ENCODE measurements around the gene TCN2.
"Not testable (repeated sequence)": the region's sequence is repeated elsewhere in the genome, so short reads cannot be mapped to it uniquely, and the experiment has no call there.

Gene TCN2

DNA sequence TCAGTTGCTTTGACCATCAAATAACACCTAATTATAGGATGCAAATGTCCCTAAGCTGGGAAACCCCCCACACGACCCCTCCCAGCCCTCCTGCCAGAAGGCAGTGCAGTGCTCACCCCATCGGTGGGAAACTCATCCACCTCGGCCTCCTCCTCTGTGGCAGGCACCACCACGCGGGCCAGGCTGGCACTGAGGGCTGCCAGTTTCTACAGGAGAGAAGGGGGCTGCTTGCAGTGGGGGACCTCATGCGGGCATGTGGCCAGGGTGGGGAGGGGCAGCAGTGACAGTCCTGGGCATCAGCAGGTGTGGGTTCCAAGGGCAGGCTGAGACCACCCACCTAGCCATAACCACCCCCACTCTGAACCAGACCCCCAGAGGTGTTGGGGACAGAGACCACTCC is 26.1 kb upstream of the TCN2 start:
- no peak for DNase-seq

DNA sequence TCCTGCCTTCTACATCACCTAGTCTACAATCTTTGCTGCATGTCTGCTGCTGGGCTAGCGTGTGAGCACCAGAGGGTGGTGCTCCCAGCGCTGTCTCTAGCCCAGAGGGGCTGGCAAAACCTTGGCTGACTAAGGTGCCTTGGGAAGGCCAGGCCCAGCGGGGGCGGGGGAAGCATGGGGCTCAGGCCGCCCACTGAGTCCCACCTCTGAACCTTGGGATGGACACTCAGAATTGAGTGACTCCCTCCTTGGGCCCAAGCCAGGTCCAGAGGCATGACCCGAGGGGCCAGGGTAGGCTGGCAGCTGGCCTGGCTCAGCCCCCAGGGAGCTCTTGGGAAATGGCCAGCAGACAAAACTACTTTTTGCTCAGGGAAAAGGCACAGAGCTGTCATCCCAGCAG is 24.9 kb upstream of the TCN2 start:
- no peak for DNase-seq

DNA sequence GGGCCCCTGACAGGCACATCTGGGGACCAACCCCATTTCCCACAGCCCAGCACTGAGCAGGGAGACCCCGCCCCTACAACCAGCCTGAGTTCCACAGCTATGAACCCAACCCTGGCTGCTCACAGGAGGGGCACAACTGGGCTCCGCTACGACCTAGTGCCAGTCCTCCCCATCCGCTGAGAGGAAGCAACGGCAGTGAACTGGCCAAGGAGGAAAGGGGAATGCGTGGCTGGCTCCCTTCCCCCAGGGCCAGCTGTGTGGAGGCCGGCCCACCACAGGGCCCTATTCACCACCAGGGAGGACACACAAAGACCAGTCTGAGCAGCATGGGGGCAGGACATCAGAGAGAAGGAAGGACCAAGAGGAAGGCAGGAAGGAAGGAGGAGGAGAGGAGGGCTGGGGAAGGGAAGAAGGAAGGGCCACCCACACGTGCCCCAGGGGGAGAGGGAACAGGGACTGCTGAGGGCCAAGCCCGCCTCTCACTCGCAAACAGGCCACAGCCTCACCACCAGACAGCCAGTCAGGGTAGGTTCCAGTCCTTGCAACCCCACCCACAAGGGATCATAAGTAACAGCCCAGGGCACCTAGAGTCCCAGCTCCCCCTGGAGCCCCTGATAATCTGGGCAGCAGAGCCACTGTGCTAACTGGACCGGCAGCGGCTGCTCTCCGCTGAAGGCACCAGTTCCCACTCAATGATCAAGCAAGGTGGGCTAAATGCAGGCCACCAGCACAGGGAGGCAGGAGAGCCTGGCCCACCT is 24.0 kb upstream of the TCN2 start:
- DNase-seq = no peak

DNA sequence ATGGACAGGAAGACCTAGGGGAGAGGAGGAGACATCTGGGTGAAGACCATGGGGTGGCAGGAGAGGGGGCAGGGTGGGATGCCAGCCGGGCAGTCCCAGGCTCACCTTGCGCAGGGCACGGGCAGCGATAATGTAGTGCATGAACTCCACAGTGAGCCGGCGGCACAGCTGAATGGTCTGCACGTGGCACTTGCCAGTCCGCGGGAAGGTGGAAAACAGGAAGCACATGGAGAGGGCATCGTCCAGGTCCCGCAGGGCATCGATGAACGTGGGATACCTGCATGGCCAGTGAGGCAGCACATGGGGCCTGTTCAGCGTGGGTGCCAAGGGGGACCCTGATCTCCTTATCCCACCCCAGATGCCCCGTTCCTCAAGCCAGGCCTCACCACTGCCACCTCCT is 22.5 kb upstream of the TCN2 start:
- no peak for DNase-seq

DNA sequence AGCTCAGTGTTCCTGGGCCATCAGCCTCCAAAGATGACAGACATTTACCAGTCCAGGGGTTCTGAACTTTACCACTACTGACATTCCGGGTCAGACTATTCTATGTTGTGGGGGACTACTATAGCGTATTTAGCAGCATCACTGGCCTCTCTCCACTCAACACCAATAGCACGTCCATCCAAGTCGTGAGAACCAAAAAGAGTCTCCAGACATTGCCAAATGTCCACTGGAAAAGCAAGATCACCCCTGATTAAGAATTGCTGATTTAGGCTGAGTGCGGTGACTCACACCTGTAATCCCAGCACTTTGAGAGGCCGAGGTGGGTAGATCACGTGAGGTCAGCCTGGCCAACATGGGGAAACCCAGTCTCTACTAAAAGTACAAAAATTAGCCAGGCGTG is 20.6 kb upstream of the TCN2 start:
- no peak for DNase-seq

DNA sequence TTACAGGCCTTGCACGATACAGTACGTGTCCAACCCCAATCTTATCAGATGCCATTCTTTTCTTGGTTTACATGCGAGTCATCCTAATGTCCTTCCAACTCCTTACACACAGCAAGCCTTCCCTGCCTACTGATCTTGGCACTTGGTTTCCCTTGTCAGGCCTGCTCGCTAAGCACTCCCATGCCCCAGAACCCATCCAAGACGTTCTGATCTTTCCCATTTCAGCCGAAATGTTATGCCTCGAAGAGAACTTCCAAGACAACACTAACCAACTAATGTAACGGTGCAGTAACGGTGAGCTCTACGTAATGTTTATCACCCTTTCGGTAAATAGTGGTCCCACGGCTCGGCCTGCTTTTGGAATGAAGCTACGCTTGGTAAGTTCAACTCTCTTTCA is 15.8 kb upstream of the TCN2 start:
- DNase-seq = no peak

DNA sequence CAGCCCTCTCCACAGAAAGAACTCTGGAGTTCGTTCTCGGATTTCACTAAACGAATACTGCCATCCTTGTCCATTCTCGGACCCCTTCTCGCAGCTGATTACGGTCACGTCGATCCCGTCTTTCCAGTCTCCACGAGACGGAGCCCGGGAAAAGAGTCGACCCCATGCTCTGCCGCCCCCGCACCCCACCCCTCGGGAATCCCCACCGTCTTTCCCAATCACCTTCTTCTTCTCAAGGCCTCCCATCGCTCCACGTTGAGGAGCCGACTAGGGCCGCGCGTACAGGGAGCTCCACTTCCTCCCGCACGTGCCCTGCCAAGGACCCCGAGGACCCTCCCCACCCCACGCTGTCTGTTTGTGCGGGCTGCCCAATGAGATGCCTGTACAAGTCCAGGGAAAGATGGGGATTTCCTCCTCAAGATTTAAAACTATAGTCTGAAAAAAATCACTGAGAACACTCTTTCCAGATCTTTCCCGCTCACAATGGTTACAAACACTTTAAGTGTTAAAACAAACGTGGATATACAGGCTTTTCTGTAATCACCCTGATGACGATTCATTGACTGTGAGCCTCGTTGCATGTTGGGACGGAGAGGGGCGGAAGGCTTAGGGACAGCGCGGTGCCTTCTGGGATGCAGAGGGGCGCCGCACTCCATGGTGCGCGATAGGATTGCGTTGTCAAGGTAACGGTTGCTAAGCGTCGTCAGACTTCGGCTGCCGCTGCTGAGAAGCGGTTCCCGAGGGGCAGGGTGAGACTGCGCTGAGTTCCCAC is 15.2 kb upstream of the TCN2 start, which contains the start of gene PES1:
PES1 (minus strand) TSS at position 323 of the 772 bp plus-strand sequence; CDS start at position 246, 77 bp downstream.
- DNase-seq = peak; percentile 77 to 89 (median 86)

DNA sequence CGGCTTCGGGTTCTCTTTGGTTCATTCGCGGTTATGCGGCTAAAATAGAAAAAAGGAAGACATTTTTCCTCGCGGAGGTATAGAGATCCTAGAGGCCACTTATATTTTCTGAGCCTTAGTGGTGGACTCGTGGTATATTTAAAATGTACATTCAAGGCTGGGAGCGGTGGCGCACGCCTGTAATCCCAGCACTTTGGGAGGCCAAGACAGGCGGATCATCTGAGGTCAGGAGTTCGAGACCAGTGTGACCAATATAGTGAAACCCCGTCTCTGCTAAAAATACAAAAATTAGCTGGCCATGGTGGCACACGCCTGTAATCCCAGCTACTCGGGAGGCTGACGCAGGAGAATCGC is 14.6 kb upstream of the TCN2 start:
- DNase-seq = not testable (repeated sequence)

DNA sequence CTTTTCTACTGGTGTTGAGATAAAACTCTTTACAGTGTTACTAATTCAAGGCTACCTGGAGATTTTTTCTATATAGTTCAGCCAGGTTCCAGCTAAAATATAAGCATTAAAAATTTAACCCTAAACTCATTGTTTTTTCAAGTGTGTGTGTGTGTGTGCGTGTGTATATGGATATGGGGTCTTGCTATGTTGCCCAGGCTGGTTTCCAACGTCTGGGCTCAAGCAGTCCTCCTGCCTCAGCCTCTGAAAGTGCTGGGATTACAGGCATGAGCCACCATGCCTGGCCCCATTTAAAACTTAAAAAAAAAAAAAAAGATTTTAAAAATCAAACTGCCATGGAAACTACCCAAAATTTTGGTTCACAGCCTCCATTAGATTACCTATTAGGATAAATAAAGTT is 10.8 kb upstream of the TCN2 start:
- DNase-seq = no peak

DNA sequence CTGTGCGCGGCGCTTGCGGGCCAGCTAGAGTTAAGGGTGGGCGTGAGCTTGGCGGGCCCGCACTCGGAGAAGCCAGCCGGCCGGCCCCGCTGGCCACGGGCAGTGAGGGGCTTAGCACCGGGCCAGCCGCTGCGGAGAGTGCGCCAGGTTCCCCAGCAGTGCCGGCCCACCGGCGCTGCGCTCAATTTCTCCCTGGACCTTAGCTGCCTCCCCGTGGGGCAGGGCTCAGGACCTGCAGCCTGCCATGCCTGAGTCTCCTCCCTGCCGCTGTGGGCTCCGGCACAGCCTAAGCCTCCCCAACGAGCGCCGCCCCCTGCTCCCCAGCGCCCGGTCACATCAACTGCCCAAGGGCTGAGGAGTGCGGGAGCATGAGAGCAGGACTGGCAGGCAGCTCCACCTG is 10.1 kb upstream of the TCN2 start:
- no peak for DNase-seq

DNA sequence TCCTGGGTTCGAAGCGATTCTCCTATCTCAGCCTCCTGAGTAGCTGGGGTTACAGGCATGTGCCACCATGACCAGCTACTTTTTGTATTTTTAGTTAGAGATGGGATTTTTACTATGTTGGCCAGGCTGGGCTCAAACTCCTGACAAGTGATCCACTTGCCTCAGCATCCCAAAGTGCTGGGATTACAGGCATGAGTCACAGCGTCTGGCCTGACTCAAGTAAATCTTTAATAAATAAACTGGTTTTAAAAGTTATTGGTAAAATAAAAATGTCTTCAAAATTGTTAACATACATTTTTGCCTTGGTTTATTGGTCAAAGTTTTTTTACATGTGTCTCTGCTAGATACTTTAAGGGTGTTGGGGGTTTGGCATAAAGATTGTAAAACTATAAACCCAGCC is 8.0 kb upstream of the TCN2 start:
- DNase-seq = no peak

DNA sequence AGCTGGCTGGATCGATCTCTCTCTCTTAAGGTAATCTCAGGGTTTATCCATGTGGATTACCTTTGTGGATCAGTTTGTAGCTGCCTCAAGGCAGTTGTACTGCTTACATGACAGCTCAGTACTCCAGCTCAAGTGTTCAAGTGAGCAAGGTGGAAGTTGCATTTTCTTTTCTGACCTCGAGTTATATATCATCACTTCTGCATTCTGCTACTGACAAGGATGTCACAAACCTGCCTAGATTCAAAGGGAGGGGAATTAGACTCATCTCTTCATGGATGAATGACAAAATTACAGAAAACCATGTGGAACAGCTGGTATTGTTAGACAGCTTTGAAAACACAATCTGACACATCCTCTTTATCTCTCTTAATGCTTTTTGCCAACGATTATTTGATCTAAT is 6.1 kb upstream of the TCN2 start:
- DNase-seq = no peak

DNA sequence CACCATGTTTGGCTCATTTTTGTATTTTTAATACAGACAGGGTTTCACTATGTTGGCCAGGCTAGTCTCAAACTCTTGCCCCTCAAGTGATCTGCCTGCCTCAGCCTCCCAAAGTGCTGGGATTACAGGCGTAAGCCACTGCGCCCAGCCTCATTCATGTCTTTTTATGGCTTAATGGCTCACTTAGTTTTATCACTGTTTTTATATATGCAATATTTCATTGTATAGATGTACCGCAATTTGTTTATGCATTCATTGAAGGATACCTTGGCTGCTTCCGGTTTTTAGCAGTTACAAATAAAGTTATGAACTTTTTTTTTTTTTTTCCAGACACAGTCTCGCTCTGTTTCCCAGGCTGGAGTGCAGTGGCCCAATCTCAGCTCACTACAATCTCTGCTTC is 5.5 kb upstream of the TCN2 start:
- DNase-seq = no peak

DNA sequence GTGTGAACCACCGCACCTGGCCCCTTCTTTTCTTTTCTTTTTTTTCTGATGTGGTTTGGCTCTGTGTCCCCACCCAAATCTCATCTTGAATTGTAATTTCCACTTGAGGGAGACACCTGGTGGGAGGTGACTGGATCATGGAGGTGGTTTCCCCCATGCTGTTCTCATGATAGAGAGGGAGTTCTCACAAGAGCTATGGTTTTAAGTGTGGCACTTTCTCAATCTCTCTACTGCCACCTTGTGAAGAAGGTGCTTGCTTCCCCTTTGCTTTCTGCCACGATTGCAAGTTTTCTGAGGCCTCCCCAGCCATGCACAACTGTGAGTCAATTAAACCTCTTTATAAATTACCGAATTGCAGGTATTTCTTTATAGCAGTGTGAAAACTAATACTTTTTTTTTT is 4.9 kb upstream of the TCN2 start:
- DNase-seq = no peak

DNA sequence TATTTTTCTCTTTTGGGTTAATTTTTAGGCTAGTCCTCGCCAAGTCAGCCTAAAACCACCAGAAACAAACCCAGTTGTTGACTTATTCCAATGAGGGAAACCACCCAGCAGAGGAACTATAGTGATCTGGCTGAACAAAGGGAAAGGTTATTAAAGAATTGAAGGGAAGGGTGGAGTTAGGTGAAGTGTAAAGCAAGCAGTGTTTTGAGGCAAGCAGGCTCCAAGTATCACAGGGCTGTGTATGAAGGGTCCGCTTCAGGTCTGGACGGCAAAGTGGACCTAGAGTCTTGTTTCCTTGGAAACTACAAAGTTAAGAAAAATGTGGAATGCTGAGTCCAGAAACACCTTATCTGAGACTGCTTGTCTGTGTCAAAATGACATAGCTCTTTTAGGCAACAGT is 3.2 kb upstream of the TCN2 start:
- no peak for DNase-seq

DNA sequence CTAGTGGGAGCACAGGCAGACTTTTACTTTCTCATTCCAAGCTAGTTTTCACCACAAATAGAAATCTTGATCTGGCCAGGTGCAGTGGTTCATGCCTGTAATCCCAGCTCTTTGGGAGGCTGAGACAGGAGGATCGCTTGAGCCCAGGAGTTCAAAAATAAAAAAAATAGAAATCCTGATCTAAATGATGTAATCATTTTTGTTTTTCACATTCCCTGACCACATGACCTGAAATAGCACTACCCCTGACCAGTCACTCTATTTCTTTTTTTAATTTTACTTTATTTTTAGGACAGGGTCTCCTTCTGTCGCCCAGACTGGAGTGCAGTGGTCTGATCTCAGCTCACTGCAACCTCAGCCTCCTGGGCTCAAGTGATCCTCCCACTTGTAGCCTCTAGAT is 2.3 kb upstream of the TCN2 start:
- no peak for DNase-seq

DNA sequence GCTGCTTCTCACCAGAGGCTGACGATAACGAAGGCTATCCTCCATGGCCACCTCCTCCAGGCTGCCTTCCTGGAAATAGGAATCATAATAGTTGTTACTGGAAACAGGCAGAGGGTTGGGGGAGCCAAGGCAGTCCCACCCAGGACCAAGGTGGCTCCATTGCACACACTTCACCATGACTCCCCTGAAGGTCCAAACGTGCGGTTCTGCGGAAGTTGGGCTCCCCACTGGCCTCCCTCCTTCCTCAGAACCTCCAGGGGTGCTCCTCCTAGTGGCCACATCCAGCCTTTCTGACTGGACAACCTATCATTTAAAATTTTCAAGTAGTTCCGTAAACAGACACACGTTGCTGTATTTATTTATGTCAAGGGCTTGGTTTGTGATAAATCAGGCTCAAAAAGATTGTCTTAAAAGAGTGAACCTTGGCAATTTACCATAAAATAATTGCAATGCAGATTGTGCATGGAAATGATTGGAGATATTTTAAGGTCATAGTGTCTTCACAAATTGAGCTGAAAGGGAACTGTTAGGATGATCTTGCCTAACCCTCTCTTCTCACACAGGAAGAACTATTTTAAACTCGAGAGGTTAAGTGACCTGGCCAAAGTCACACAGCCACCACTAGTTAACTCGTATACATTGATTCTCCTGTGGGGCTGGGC is 1.4 kb upstream of the TCN2 start:
- DNase-seq = peak in 2 of 4 experiments; percentile 14 to 19

DNA sequence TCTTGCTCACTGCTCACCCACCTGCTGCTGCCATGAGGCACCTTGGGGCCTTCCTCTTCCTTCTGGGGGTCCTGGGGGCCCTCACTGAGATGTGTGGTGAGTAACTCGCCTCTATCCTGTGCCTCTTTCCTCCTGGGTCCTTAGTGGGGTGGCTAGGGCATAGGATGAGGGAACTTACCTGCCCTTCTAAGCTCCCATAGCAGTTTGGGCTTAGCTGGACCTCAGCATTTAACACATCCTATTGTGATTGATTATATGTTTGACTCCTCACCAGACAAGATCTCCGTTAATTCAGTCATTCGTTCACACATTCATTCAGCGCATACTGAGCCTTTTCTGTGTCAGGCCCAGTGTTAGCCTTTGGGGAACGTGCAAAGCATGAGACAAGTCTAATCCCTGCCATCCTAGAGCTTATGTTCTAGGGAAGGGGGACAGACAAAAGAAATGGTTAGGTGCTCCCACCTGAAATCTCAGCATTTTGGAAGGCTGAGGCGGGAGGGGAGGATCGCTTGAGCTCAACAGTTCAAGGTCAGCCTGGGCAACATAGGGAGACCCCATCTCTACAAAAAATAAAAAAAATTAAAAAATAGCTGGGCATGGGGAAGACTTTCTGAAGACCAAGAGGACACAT is 441 bp downstream of the TCN2 start:
- DNase-seq = no peak

DNA sequence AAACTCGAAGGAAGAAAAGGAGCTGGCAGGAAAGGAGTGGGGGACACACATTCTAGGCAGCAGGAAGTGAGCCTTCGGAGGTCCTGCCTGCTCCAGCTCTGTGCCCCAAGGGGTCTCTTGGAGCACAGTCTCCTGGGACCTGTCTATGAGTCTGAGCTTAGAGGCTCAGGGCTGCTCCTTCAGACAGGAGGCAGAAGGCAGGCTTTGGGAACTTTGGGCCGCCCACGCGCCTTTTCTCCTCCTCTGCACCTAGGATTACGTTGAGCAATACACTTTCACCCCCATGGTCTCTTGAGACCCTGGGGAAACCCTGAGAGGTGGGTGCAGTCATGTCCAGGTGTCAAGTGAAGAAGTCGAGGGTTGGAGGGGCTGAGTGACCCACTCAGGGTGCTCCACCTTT is 965 bp downstream of the TCN2 start:
- DNase-seq = no peak

DNA sequence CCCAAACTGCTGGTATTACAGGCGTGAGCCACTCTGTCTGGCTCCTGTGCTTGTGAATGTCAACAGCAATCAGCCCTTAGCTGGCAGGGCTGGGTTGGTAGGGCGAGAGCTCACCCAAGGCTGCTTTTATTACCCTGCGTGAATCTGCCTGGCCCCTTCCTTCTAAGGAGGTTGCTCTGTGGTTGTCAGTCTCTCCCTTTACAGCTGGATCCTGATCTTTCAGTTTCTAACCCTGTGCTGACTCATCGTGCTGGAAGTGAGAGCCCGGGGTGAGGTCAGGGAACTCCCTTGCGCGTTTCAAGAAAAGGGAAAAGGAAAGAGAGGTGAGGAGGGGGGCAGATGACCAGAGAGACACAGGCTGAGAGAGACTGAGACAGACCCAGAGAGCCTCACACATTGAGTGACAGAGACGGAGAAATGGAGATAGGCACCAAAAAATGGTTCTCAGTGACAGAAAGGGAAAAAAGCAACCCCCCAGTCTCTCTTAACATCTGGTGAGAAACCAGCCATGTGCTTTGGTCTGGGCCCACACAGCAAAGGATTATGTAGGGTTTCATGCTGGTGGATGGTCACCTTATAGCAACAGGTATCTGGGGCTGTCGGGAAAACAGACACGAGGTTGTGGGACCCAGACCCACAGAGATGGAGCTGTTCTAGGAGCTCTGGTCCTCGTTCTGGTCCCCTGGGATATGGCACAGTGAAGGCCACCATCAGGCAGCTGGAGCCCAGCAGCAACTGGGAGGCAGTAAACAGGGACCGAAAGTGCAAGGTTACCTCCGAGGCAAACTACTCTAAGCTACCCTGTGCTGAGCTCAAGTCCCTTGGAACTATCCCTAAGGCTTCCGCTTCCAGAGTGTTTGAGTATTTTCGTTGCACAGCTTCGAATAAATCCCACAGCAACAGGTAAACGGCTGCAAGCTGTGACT is 2.5 kb downstream of the TCN2 start:
- DNase-seq = no peak

DNA sequence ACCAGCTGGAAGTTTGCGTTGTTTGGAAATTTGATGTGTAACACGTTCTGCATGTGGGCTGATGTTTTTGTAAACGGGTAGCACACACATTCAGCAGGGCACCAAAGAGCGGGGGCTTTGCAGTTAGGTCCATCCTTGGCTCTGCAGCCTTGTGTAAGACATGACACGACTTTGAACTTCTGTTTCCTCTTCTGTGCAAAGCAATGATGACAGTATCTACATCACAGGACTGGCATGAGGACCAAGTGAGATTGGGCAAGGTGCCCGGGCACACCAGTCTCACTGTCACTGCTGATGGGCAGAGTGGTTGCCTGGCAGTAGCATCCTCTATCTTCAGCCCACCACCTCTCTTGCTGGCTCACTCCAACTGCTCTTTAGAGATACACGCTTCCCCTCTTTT is 3.3 kb downstream of the TCN2 start:
- DNase-seq = no peak

DNA sequence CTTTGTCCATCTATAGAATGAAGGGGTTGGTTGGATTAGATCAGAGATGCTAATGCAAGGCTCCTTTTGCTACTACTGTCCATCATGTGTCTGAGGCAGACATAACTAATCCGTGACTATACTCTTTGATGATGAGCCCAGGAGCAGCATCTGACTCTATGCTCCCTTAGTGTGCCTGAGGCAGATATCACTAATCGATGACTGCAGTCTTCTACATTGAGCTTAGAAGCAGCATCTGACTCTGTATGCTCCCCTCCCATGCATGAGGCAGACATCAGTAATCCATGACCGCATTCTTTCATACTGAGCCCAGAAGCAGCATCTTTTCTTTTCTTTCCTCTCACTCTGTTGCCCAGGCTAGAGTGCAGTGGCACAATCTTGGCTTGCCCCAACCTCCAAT is 4.2 kb downstream of the TCN2 start:
- DNase-seq = no peak

DNA sequence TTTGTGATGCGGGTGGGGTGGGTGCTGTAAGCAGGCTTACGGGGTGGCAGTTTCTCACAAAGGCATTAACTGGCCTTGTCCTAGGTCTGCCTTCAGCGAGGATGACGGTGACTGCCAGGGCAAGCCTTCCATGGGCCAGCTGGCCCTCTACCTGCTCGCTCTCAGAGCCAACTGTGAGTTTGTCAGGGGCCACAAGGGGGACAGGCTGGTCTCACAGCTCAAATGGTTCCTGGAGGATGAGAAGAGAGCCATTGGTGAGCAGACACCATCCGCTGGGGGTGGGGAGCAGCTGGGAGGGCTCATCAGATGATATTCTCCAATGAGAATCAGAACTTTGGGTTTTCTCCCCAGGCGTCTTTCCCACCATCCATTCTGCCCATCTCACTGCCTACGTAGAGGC is 5.8 kb downstream of the TCN2 start:
- DNase-seq = no peak

Measured in activated CD4-positive, CD25-positive, alpha-beta regulatory T cell (primary cell).